ENCODE results near the gene USP13. TPM values are rescaled to one million over a fixed set of nuclear protein-coding genes. Genes with fewer than 3 reads are reported as not detected.

USP13 gene
- total and polyA plus RNA-seq, 2 donors (not counting 3 experiments of a cell fraction or from before 2014, with no cell fraction given): 5.8 to 24.0 TPM

GRCh38 chr3:179732661-179733348 lies 80.0 kb downstream of the USP13 start:
- FAIRE-seq: peak; percentile 43
- no peaks in the 10 kb centered on the region for H3K9me3 ChIP-seq (replicated peaks; ENCODE audit: control insufficient read depth, insufficient read depth, low read length)
- no peak overlapping the region for H2AFZ ChIP-seq (ENCODE audit: low read depth, low read length)
- H4K20me1 ChIP-seq (replicated peaks; ENCODE audit: control insufficient read depth, extremely low read depth, insufficient read depth, low read length): no peaks in the 10 kb centered on the region
- peaks cover 7% of the 10 kb centered on the region in 2 experiments for H3K36me3 ChIP-seq (ENCODE audit: control insufficient read depth in 2 of 2, extremely low read depth in 1 of 2, insufficient read depth in 2 of 2, low read length in 2 of 2)
- DNase-seq (ENCODE audit: low read depth, low spot score): no peak
- ChIA-PET POLR2A (no interaction called here), CTCF (no interaction called here)
- BruUV-seq (replicated peaks): no TSS peak
- H3K4me3 ChIP-seq (replicated peaks in 1 of 3; ENCODE audit: insufficient read depth in 1 of 3, low read depth in 1 of 3, low read length in 3 of 3): no peak overlapping the region
- H3K27me3 ChIP-seq (ENCODE audit: control insufficient read depth in 2 of 2, insufficient read depth in 2 of 2, low read length in 2 of 2): no peaks in the 10 kb centered on the region
- no peaks in the 10 kb centered on the region for H3K4me1 ChIP-seq (ENCODE audit: control insufficient read depth, extremely low read depth, insufficient read depth, low read length)
- no peaks in the 10 kb centered on the region for H3K79me2 ChIP-seq (ENCODE audit: control insufficient read depth, insufficient read depth, low read length)
- dilution Hi-C loops (cut with MboI; ENCODE audit: extremely low pct_ligation_motif_present, low sequenced_read_pairs) (no loop called here), intact Hi-C loops (cut with micrococcal nuclease) (no loop called here)
- H3K4me2 ChIP-seq (ENCODE audit: insufficient read depth, low read length): no peak overlapping the region
- no peak overlapping the region for H3K27ac ChIP-seq (ENCODE audit: insufficient read depth, low read depth, low read length)
- no peak overlapping the region for H3K9ac ChIP-seq (replicated peaks; ENCODE audit: extremely low read depth, insufficient read depth, low read length)
- no peak for TF ChIP-seq GATA2 (IDR thresholded peaks at IDR 0.05; ENCODE audit: insufficient read depth, insufficient read length, low read depth, low read length)
- no peak for TF ChIP-seq FOS (IDR thresholded peaks at IDR 0.05; ENCODE audit: borderline replicate concordance, insufficient read depth, low read length)
- TF ChIP-seq, protein P1, sequence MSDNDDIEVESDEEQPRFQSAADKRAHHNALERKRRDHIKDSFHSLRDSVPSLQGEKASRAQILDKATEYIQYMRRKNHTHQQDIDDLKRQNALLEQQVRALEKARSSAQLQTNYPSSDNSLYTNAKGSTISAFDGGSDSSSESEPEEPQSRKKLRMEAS (IDR thresholded peaks at IDR 0.05; ENCODE audit: insufficient read depth, insufficient read length): no peak
- H3K9me1 ChIP-seq (replicated peaks; ENCODE audit: control insufficient read depth, extremely low read depth, insufficient read depth, low read length): no peaks in the 10 kb centered on the region

DNA sequence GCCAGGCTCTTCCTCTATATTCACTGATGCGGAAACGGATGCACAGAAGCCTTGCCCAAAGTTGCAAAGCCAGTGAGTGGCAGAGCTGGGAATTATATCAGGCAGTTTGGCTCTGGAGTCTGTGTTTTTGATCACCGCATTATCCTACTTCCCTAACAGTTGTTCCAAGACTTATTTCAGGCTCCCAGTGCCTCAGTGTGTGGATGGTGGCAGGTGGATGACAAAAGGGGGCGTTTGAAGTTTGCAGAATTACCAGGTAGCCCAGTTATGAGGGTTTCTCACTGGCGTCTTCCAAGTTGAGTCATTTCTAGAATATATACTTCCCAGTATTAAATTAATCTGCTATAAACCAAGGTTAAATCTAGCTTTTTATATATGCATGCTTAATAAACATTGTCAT lies 81.0 kb downstream of the USP13 start:
- intact Hi-C loops (cut with micrococcal nuclease): no loop called here
- CTCF ChIA-PET: interaction anchor here (1.6 kb wide), 1 partner anchor 15 kb away, joined by 4 read pairs; no protein-coding TSS in a partner anchor

More for the DNA sequence above, 81.0 kb downstream of the USP13 start:
- Histone ChIP-seq H3K27me3 (ENCODE audit: control insufficient read depth in 2 of 2, insufficient read depth in 2 of 2, low read length in 2 of 2) (no peaks in the 10 kb centered on the region), H2AFZ (ENCODE audit: low read depth, low read length) (no peak overlapping the region), H3K9me3 (replicated peaks; ENCODE audit: control insufficient read depth, insufficient read depth, low read length) (no peaks in the 10 kb centered on the region), H3K36me3 (ENCODE audit: control insufficient read depth in 2 of 2, extremely low read depth in 1 of 2, insufficient read depth in 2 of 2, low read length in 2 of 2) (peaks cover 7% of the 10 kb centered on the region in 2 experiments), H3K79me2 (ENCODE audit: control insufficient read depth, insufficient read depth, low read length) (no peaks in the 10 kb centered on the region), H3K9me1 (replicated peaks; ENCODE audit: control insufficient read depth, extremely low read depth, insufficient read depth, low read length) (no peaks in the 10 kb centered on the region), H3K27ac (ENCODE audit: insufficient read depth, low read depth, low read length) (no peak overlapping the region), H4K20me1 (replicated peaks; ENCODE audit: control insufficient read depth, extremely low read depth, insufficient read depth, low read length) (no peaks in the 10 kb centered on the region), H3K9ac (replicated peaks; ENCODE audit: extremely low read depth, insufficient read depth, low read length) (no peak overlapping the region), H3K4me2 (ENCODE audit: insufficient read depth, low read length) (no peak overlapping the region), H3K4me3 (replicated peaks in 1 of 3; ENCODE audit: insufficient read depth in 1 of 3, low read depth in 1 of 3, low read length in 3 of 3) (no peak overlapping the region), H3K4me1 (ENCODE audit: control insufficient read depth, extremely low read depth, insufficient read depth, low read length) (no peaks in the 10 kb centered on the region)
- POLR2A ChIA-PET: no interaction called here
- FAIRE-seq (no peak), DNase-seq (ENCODE audit: low read depth, low spot score) (no peak)
- no peak for TF ChIP-seq MYC (IDR thresholded peaks at IDR 0.05; ENCODE audit: low read depth, low read length)
- TF ChIP-seq POLR2A (IDR thresholded peaks at IDR 0.05; ENCODE audit: low read depth, low read length): no peak
- no peak for TF ChIP-seq EZH2 (IDR thresholded peaks at IDR 0.05; ENCODE audit: borderline replicate concordance, low read depth, low read length, severe bottlenecking)
- dilution Hi-C loops (cut with MboI; ENCODE audit: extremely low pct_ligation_motif_present, low sequenced_read_pairs): no loop called here
- no TSS peak for BruUV-seq (replicated peaks)

Measured in endothelial cell of umbilical vein (primary cell).